ENCODE data around the gene PHLDA2. TPM values are rescaled to one million over a fixed set of nuclear protein-coding genes. Genes with fewer than 3 reads are reported as not detected.

Gene PHLDA2
- total RNA-seq, 1 experiment from 2014 or later: 33.7 TPM

DNA sequence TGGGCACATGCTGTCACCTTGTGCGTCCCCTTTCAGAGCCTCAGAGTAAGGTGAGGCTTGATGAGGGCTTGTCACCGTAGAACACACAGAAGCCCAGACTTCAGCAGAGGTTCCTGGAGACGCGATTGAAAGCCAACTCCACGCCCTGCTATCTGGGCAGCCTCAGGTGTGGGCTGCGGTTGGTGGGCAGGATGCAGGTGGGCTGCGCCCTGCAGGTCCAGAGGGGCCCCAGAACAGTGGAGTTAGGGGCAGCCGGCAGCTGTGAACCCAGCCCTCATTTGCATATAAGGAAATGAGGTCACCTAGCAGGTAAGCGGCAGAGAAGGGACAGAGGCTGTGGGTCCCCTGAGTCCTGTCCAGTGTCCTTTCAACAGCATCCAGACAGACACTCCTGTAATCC lies 15.4 kb downstream of the PHLDA2 start:
- ChIA-PET CTCF (no interaction called here), POLR2A (ENCODE audit: low non-redundant PET) (no interaction called here)
- Histone ChIP-seq H3K4me1 (ENCODE audit: insufficient read depth, low read length, poor library complexity, severe bottlenecking) (peaks cover 6% of the 10 kb centered on the region), H3K36me3 (ENCODE audit: insufficient read depth, low read length, poor library complexity, severe bottlenecking) (no peaks in the 10 kb centered on the region), H3K9me3 (ENCODE audit: low read depth, low read length, poor library complexity, severe bottlenecking) (no peaks in the 10 kb centered on the region), H3K27ac (ENCODE audit: low read depth, low read length, poor library complexity, severe bottlenecking) (no peak overlapping the region), H3K27me3 (replicated peaks; ENCODE audit: insufficient read depth, low read depth, low read length, poor library complexity) (no peaks in the 10 kb centered on the region), H3K4me3 (ENCODE audit: low read depth, low read length, poor library complexity, severe bottlenecking) (no peak overlapping the region)
- BruUV-seq (replicated peaks): no TSS peak
- TF ChIP-seq, protein P1, sequence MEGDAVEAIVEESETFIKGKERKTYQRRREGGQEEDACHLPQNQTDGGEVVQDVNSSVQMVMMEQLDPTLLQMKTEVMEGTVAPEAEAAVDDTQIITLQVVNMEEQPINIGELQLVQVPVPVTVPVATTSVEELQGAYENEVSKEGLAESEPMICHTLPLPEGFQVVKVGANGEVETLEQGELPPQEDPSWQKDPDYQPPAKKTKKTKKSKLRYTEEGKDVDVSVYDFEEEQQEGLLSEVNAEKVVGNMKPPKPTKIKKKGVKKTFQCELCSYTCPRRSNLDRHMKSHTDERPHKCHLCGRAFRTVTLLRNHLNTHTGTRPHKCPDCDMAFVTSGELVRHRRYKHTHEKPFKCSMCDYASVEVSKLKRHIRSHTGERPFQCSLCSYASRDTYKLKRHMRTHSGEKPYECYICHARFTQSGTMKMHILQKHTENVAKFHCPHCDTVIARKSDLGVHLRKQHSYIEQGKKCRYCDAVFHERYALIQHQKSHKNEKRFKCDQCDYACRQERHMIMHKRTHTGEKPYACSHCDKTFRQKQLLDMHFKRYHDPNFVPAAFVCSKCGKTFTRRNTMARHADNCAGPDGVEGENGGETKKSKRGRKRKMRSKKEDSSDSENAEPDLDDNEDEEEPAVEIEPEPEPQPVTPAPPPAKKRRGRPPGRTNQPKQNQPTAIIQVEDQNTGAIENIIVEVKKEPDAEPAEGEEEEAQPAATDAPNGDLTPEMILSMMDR (conservative IDR thresholded peaks at IDR 0.05; ENCODE audit: low read depth, low read length): no peak
- intact Hi-C loops (cut with micrococcal nuclease; ENCODE audit: unreplicated experiment): no loop called here
- DNase-seq (ENCODE audit: low spot score): no peak

DNA sequence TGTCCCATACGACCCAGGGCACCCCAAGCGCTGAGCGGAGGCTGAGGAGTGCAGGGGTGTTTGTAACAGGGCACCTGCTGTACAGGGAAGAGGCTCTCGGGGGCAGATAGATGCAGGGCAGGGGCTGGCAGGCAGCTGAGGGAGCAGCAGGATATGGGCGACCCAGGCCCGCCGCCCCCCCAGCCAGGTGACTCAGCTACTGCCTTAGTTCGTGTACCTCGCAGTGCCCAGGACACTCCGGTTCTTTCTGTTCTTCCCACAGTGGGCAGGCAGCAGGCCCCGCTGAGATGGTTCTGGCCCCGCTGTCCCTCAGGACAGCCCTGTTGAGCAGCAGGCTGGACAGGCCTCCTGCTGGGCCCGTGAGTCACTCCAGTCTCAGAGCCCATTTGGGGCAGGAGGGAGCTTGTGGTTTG lies 16.2 kb downstream of the PHLDA2 start:
- H3K9me3 ChIP-seq (ENCODE audit: low read depth, low read length, poor library complexity, severe bottlenecking): no peaks in the 10 kb centered on the region
- CTCF ChIA-PET: no interaction called here
- BruUV-seq (replicated peaks): no TSS peak
- H3K4me1 ChIP-seq (ENCODE audit: insufficient read depth, low read length, poor library complexity, severe bottlenecking): peaks cover 6% of the 10 kb centered on the region
- no peak for TF ChIP-seq EZH2 (IDR thresholded peaks at IDR 0.05; ENCODE audit: borderline replicate concordance, low read depth, low read length, poor library complexity, severe bottlenecking)
- TF ChIP-seq, protein P1 (conservative IDR thresholded peaks at IDR 0.05; ENCODE audit: low read depth, low read length): no peak
- H3K27ac ChIP-seq (ENCODE audit: low read depth, low read length, poor library complexity, severe bottlenecking): no peak overlapping the region
- H3K36me3 ChIP-seq (ENCODE audit: insufficient read depth, low read length, poor library complexity, severe bottlenecking): no peaks in the 10 kb centered on the region
- POLR2A ChIA-PET (ENCODE audit: low non-redundant PET): no interaction called here
- H3K27me3 ChIP-seq (replicated peaks; ENCODE audit: insufficient read depth, low read depth, low read length, poor library complexity): no peaks in the 10 kb centered on the region
- intact Hi-C loops (cut with micrococcal nuclease; ENCODE audit: unreplicated experiment): no loop called here
- DNase-seq (ENCODE audit: low spot score): no peak
- no peak overlapping the region for H3K4me3 ChIP-seq (ENCODE audit: low read depth, low read length, poor library complexity, severe bottlenecking)

DNA sequence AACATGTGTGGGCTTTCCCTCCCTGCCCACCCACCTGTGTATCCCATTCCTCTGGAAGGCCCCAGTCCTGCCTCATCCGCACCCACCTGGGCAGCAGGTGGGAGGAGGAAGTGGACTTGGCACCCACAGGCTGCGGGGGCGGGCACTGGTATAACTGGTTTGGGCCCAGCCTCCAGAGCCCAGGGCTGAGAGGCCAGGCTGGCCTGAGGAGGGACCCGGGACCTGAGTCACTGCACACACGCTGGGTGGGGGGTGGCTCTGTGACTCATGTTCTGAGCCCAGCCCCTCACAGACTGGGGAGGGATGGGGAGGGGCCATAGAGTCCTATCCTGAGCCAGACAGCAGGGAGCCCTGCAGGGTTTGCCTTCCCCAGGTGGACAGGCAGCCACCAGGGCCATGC lies 16.7 kb downstream of the PHLDA2 start:
- POLR2A ChIA-PET (ENCODE audit: low non-redundant PET): no interaction called here
- H3K27me3 ChIP-seq (replicated peaks; ENCODE audit: insufficient read depth, low read depth, low read length, poor library complexity): no peaks in the 10 kb centered on the region
- peak; percentile 79 for DNase-seq (ENCODE audit: low spot score)
- no TSS peak for BruUV-seq (replicated peaks)
- intact Hi-C loops (cut with micrococcal nuclease; ENCODE audit: unreplicated experiment): no loop called here
- no peaks in the 10 kb centered on the region for H3K9me3 ChIP-seq (ENCODE audit: low read depth, low read length, poor library complexity, severe bottlenecking)
- no peaks in the 10 kb centered on the region for H3K36me3 ChIP-seq (ENCODE audit: insufficient read depth, low read length, poor library complexity, severe bottlenecking)
- no peak for TF ChIP-seq EZH2 (IDR thresholded peaks at IDR 0.05; ENCODE audit: borderline replicate concordance, low read depth, low read length, poor library complexity, severe bottlenecking)
- H3K4me3 ChIP-seq (ENCODE audit: low read depth, low read length, poor library complexity, severe bottlenecking): no peak overlapping the region
- CTCF ChIA-PET: no interaction called here
- H3K27ac ChIP-seq (ENCODE audit: low read depth, low read length, poor library complexity, severe bottlenecking): no peak overlapping the region
- peaks cover 6% of the 10 kb centered on the region for H3K4me1 ChIP-seq (ENCODE audit: insufficient read depth, low read length, poor library complexity, severe bottlenecking)

DNA sequence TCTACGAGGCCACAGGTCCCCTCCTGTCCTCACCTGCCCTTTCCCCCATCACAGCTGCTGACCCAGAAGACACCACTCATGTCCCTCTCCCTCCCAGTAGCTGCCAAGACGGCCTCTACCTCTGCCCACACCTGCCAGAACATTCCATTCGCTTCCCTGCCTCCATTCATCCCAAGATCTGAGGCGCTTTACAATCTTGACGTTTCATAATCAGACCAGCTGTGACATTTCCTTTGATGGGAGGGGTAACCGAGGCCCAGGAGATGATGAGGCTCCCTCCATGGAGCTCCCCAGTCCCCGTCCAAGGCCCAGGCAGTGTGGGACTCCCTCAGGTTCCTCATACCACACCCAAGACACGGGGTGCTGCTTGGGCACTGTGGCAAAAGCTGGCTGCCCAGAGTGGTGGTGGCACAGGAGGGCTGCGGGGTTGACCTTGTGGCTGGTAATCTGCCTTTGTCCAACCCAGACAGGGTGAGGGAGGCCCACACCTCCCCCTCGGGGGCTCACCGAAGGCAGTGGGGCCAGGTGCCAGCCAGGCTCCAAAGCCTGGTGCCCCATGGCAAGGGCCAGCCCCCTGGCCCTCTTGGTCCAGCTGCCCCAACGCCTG lies 17.3 kb downstream of the PHLDA2 start:
- H3K9me3 ChIP-seq (ENCODE audit: low read depth, low read length, poor library complexity, severe bottlenecking): no peaks in the 10 kb centered on the region
- no peak overlapping the region for H3K27ac ChIP-seq (ENCODE audit: low read depth, low read length, poor library complexity, severe bottlenecking)
- no peaks in the 10 kb centered on the region for H3K36me3 ChIP-seq (ENCODE audit: insufficient read depth, low read length, poor library complexity, severe bottlenecking)
- POLR2A ChIA-PET (ENCODE audit: low non-redundant PET): no interaction called here
- TF ChIP-seq, protein P1 (conservative IDR thresholded peaks at IDR 0.05; ENCODE audit: low read depth, low read length): no peak
- no peak for TF ChIP-seq EZH2 (IDR thresholded peaks at IDR 0.05; ENCODE audit: borderline replicate concordance, low read depth, low read length, poor library complexity, severe bottlenecking)
- no peaks in the 10 kb centered on the region for H3K27me3 ChIP-seq (replicated peaks; ENCODE audit: insufficient read depth, low read depth, low read length, poor library complexity)
- BruUV-seq (replicated peaks): no TSS peak
- H3K4me3 ChIP-seq (ENCODE audit: low read depth, low read length, poor library complexity, severe bottlenecking): no peak overlapping the region
- peaks cover 6% of the 10 kb centered on the region for H3K4me1 ChIP-seq (ENCODE audit: insufficient read depth, low read length, poor library complexity, severe bottlenecking)
- intact Hi-C loops (cut with micrococcal nuclease; ENCODE audit: unreplicated experiment): no loop called here
- CTCF ChIA-PET: no interaction called here
- DNase-seq (ENCODE audit: low spot score): no peak

Measured in A673 (cell line).